NCI-H748 treated with DMSO at 0.1 percent for 48 hours (cell line): ENCODE data around the gene DHRS3.

Experiments
- DNase-seq: peaks from one replicate; lab custom pipeline; 2025; lab: John Stamatoyannopoulos, UW

The DHRS3 gene

GRCh38 chr1:12598974-12599373 is 19.0 kb downstream of the DHRS3 start:
- no peak for DNase-seq

GRCh38 chr1:12597792-12598191 is 20.2 kb downstream of the DHRS3 start:
- DNase-seq, result no peak

- no peak for DNase-seq
Observed at GRCh38 chr1:12596007-12596821, 21.8 kb downstream of the DHRS3 start.

- no peak for DNase-seq
Observed at GRCh38 chr1:12595757-12596006, 22.3 kb downstream of the DHRS3 start.

- no peak for DNase-seq
Observed at GRCh38 chr1:12594966-12595756, 22.8 kb downstream of the DHRS3 start.

GRCh38 chr1:12594490-12594889 is 23.5 kb downstream of the DHRS3 start:
- no peak for DNase-seq

- no peak for DNase-seq
Observed at GRCh38 chr1:12593621-12594066, 24.4 kb downstream of the DHRS3 start.

- no peak for DNase-seq
Observed at GRCh38 chr1:12592496-12592895, 25.5 kb downstream of the DHRS3 start.

- no peak for DNase-seq
Observed at GRCh38 chr1:12591267-12591938, 26.6 kb downstream of the DHRS3 start.

GRCh38 chr1:12588695-12589094 is 29.3 kb downstream of the DHRS3 start:
- DNase-seq, result no peak

- no peak for DNase-seq
Observed at GRCh38 chr1:12587981-12588640, 29.9 kb downstream of the DHRS3 start.

GRCh38 chr1:12585951-12586942 is 31.8 kb downstream of the DHRS3 start:
- no peak for DNase-seq

GRCh38 chr1:12585536-12585935 is 32.5 kb downstream of the DHRS3 start:
- DNase-seq, result no peak

GRCh38 chr1:12584900-12585525 is 33.0 kb downstream of the DHRS3 start:
- no peak for DNase-seq

GRCh38 chr1:12583484-12583883 is 34.5 kb downstream of the DHRS3 start:
- DNase-seq, result no peak

- no peak for DNase-seq
Observed at GRCh38 chr1:12582649-12583048, 35.4 kb downstream of the DHRS3 start.

GRCh38 chr1:12581179-12581578 is 36.8 kb downstream of the DHRS3 start:
- no peak for DNase-seq

GRCh38 chr1:12580054-12580887 is 37.7 kb downstream of the DHRS3 start:
- DNase-seq, result no peak

GRCh38 chr1:12578860-12579422 is 39.1 kb downstream of the DHRS3 start:
- no peak for DNase-seq
